Prostate gland (tissue), 2 donors: ENCODE data around the gene BTG3. TPM values are rescaled to one million over a fixed set of nuclear protein-coding genes. Genes with fewer than 3 reads are reported as not detected.

Source experiments
- DNase-seq: peaks from one replicate; pipeline ENCODE4 v3.0.0-alpha.2; 2019; ENCODE audit warnings: low spot score
- H3K27ac ChIP-seq, 2 donors: fragments of 200-600 bp; sonication (generic); 2 replicates each; pipeline ENCODE4 v1.5.1; 2017 to 2019
- H3K27me3 ChIP-seq: fragments of 200-600 bp; sonication (generic); replicated peaks from 2 replicates; pipeline ENCODE4 v1.5.1; 2019; ENCODE audit not compliant: insufficient read depth
- H3K36me3 ChIP-seq, 2 donors: fragments of 200-600 bp; sonication (generic); 1 replicate in 1 of 2; 2 replicates in 1 of 2; pipeline versions ENCODE4 v1.5.1 to v1.8.1; 2017 to 2019
- H3K4me1 ChIP-seq: fragments of 200-600 bp; sonication (generic); replicated peaks from 2 replicates; pipeline ENCODE4 v1.5.1; 2019
- H3K4me3 ChIP-seq, 2 donors: fragments of 200-600 bp; sonication (generic); 2 replicates each; pipeline ENCODE4 v1.5.1; 2017 to 2019
- H3K9me3 ChIP-seq: fragments of 200-600 bp; sonication (generic); 2 replicates; pipeline ENCODE4 v1.5.1; 2017
- CTCF ChIP-seq, 4 experiments: fragments of 200-600 bp in 2 of 4; fragments of 450-650 bp in 2 of 4; sonication (generic) in 2 of 4; IDR thresholded peaks; 1 replicate in 3 of 4; 2 replicates in 1 of 4; pipeline ENCODE4 v1.5.1; 2016 to 2019; ENCODE audit warnings: antibody characterized with exemption in 4 of 4, mild to moderate bottlenecking in 2 of 4, moderate library complexity in 2 of 4
- POLR2A ChIP-seq: fragments of 450-650 bp; IDR thresholded peaks from one replicate; pipeline ENCODE4 v1.6.1; 2016; ENCODE audit warnings: antibody characterized with exemption, mild to moderate bottlenecking
- POLR2AphosphoS5 ChIP-seq: sonication (generic); formaldehyde crosslinking; IDR thresholded peaks from one replicate; pipeline ENCODE4 v1.6.1; 2017; ENCODE audit warnings: antibody characterized with exemption
- WGBS: methylation state at CpG from one replicate; pipeline ENCODE4 v1.1.5; 2018; 5-methylcytosine and 5-hydroxymethylcytosine counted together
- intact Hi-C: fragments of 100-400 bp; cut with DNase I; formaldehyde crosslinking; loops from one replicate; pipeline ENCODE4 v1.14.2; 2022
- total RNA-seq, 2 donors: library from RNA; depleted of rRNA; stranded (reverse); fragments of >200 nt; gene quantifications; one replicate each; pipeline ENCODE4 v1.1.0, GENCODE V29; 2016

The BTG3 gene
- total RNA-seq, 2 donors from 2014 or later, result 35.4 to 144 TPM

GRCh38 chr21:17650292-17650691 is 37.6 kb upstream of the BTG3 start:
- Histone ChIP-seq H3K4me3 (no peak overlapping the region), H3K27me3 (no peaks in the 10 kb centered on the region), H3K9me3 (no peaks in the 10 kb centered on the region), H3K4me1 (no peaks in the 10 kb centered on the region), H3K36me3 (no peaks in the 10 kb centered on the region), H3K27ac (no peak overlapping the region)
- 24% methylated on average over 1 of the region's 1 CpG for WGBS
- DNase-seq, result no peak
- no peak for TF ChIP-seq POLR2A
- TF ChIP-seq CTCF (IDR thresholded peaks at IDR 0.05), result no peak
- no peak for TF ChIP-seq POLR2AphosphoS5
- intact Hi-C loops, result no loop called here

GRCh38 chr21:17646790-17647189 is 34.1 kb upstream of the BTG3 start:
- WGBS, result 84% methylated on average over 4 of the region's 4 CpGs
- Histone ChIP-seq H3K36me3 (no peaks in the 10 kb centered on the region), H3K9me3 (no peaks in the 10 kb centered on the region), H3K27me3 (no peaks in the 10 kb centered on the region), H3K4me1 (no peaks in the 10 kb centered on the region), H3K27ac (no peak overlapping the region), H3K4me3 (no peak overlapping the region)
- intact Hi-C loops, result no loop called here
- no peak for DNase-seq
- no peak for TF ChIP-seq POLR2AphosphoS5
- TF ChIP-seq POLR2A, result no peak
- no peak for TF ChIP-seq CTCF (IDR thresholded peaks at IDR 0.05)

DNA sequence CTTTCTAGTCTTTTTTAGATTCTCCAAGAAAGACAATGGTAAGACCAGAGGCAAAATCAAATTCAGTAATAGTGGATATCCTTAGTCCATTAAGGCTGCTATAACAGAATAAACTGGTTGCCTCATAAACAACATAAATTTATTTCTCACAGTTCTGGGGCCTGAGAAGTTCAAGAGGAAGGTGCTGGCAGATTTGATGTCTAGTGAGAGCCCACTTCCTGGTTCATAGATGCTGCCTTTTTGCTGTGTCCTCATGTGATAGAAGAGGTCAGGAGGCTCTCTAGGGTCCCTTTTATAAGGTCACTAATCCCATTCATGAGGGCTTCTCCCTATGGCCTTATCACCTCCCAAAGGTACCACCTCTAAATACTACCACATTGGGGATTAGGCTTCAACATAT is 31.5 kb upstream of the BTG3 start:
- no peaks in the 10 kb centered on the region for H3K27me3 ChIP-seq
- no peak overlapping the region for H3K27ac ChIP-seq
- no peak for DNase-seq
- no peak overlapping the region for H3K4me3 ChIP-seq
- intact Hi-C loops, result no loop called here
- no peaks in the 10 kb centered on the region for H3K36me3 ChIP-seq
- no peaks in the 10 kb centered on the region for H3K9me3 ChIP-seq
- no peak for TF ChIP-seq CTCF (IDR thresholded peaks at IDR 0.05)
- TF ChIP-seq POLR2AphosphoS5, result no peak
- TF ChIP-seq POLR2A, result no peak
- H3K4me1 ChIP-seq, result no peaks in the 10 kb centered on the region

DNA sequence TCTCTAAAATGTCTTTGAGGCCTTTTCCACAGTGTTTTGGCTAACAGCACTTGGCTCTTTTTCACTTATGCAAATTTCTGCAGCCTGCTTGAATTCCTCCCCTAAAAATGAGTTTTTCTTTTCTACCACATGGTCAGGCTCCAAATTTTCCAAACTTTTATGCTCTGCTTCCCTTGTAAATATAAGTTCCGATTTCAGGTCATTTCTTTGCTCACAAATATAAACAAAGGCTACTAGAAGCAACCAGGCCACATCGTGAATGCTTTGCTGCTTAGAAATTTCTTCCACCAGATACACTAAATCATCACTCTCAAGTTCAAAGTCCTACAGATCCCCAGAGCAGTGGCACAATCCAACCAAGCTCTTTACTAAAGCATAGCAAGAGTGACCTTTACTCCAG is 28.1 kb upstream of the BTG3 start:
- no peaks in the 10 kb centered on the region for H3K4me1 ChIP-seq
- DNase-seq, result no peak
- no peak for TF ChIP-seq POLR2AphosphoS5
- TF ChIP-seq POLR2A, result no peak
- TF ChIP-seq CTCF (IDR thresholded peaks at IDR 0.05), result no peak
- intact Hi-C loops, result no loop called here
- H3K27ac ChIP-seq, result no peak overlapping the region
- H3K4me3 ChIP-seq, result no peak overlapping the region
- no peaks in the 10 kb centered on the region for H3K9me3 ChIP-seq
- H3K27me3 ChIP-seq, result no peaks in the 10 kb centered on the region
- 94% methylated on average over 2 of the region's 2 CpGs for WGBS
- no peaks in the 10 kb centered on the region for H3K36me3 ChIP-seq

DNA sequence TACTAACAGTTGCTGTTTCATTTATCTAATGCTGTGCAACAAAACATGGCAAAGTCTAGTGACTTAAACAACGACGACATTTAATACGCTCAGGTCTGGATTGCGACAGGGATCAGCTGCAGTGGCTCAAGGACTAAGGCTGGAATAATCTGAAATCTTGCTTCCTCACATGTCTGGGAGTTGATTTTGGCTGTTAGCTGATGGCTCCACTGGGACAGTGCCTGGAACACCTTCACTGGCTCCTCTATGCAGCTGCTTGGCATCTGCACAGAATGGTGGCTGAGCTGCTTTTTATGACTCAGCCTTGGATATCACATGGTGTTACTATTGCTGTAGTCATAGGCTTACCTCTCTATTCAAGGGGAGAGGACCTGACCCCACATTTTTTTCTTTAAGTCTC is 24.0 kb upstream of the BTG3 start:
- 88% methylated on average over 4 of the region's 4 CpGs for WGBS
- intact Hi-C loops, result no loop called here

More for the DNA sequence above, 24.0 kb upstream of the BTG3 start:
- Histone ChIP-seq H3K4me1 (no peaks in the 10 kb centered on the region), H3K9me3 (no peaks in the 10 kb centered on the region), H3K27me3 (no peaks in the 10 kb centered on the region), H3K36me3 (no peaks in the 10 kb centered on the region), H3K4me3 (no peak overlapping the region), H3K27ac (no peak overlapping the region)
- TF ChIP-seq POLR2A, result no peak
- TF ChIP-seq CTCF (IDR thresholded peaks at IDR 0.05), result no peak
- TF ChIP-seq POLR2AphosphoS5, result no peak
- DNase-seq, result no peak
